DLD1 (cell line): ENCODE measurements around the gene FLYWCH1.

ENCODE experiments used
- in situ Hi-C: cut with HindIII; loops from 2 replicates; pipeline ENCODE4 v1.10.0; 2017; ENCODE audit warnings: low sequenced_read_pairs

FLYWCH1 gene

GRCh38 chr16:2952679-2953078 is 40.9 kb downstream of the FLYWCH1 start:
- in situ Hi-C loops: no loop called here

- in situ Hi-C loops: no loop called here
Observed at GRCh38 chr16:2953706-2954627, 42.2 kb downstream of the FLYWCH1 start.

- in situ Hi-C loops: no loop called here
Observed at GRCh38 chr16:2954656-2955381, 43.1 kb downstream of the FLYWCH1 start.

GRCh38 chr16:2955438-2955778 is 43.7 kb downstream of the FLYWCH1 start:
- in situ Hi-C loops: no loop called here

- in situ Hi-C loops: no loop called here
Observed at GRCh38 chr16:2955779-2956578, 44.2 kb downstream of the FLYWCH1 start.

- in situ Hi-C loops: no loop called here
Observed at GRCh38 chr16:2956579-2956956, 44.8 kb downstream of the FLYWCH1 start.

GRCh38 chr16:2959206-2959605 is 47.5 kb downstream of the FLYWCH1 start:
- in situ Hi-C loops: no loop called here

GRCh38 chr16:2960183-2961010 is 48.7 kb downstream of the FLYWCH1 start:
- in situ Hi-C loops: no loop called here

GRCh38 chr16:2962334-2963073 is 50.8 kb downstream of the FLYWCH1 start:
- in situ Hi-C loops: no loop called here

- in situ Hi-C loops: no loop called here
Observed at GRCh38 chr16:2963074-2963722, 51.5 kb downstream of the FLYWCH1 start.

- in situ Hi-C loops: no loop called here
Observed at GRCh38 chr16:2963723-2964474, 52.2 kb downstream of the FLYWCH1 start, which contains the start of gene KREMEN2. TSS of gene KREMEN2 (plus strand) at chr16:2964275. CDS start at chr16:2964521, 246 bp downstream.

GRCh38 chr16:2964475-2965336 is 53.0 kb downstream of the FLYWCH1 start:
- in situ Hi-C loops: no loop called here

- in situ Hi-C loops: no loop called here
Observed at GRCh38 chr16:2966043-2966807, 54.5 kb downstream of the FLYWCH1 start.

GRCh38 chr16:2966808-2967191 is 55.1 kb downstream of the FLYWCH1 start:
- in situ Hi-C loops: no loop called here

- in situ Hi-C loops: no loop called here
Observed at GRCh38 chr16:2967211-2967631, 55.5 kb downstream of the FLYWCH1 start.

GRCh38 chr16:2967721-2968161 is 56.0 kb downstream of the FLYWCH1 start:
- in situ Hi-C loops: no loop called here

GRCh38 chr16:2968368-2968737 is 56.6 kb downstream of the FLYWCH1 start:
- in situ Hi-C loops: no loop called here
